ENCODE results near the gene BRD3OS. TPM values are rescaled to one million over a fixed set of nuclear protein-coding genes. Genes with fewer than 3 reads are reported as not detected.

The BRD3OS gene
- total and polyA plus RNA-seq, 2 experiments from 2014 or later = 18.6 to 32.3 TPM

DNA sequence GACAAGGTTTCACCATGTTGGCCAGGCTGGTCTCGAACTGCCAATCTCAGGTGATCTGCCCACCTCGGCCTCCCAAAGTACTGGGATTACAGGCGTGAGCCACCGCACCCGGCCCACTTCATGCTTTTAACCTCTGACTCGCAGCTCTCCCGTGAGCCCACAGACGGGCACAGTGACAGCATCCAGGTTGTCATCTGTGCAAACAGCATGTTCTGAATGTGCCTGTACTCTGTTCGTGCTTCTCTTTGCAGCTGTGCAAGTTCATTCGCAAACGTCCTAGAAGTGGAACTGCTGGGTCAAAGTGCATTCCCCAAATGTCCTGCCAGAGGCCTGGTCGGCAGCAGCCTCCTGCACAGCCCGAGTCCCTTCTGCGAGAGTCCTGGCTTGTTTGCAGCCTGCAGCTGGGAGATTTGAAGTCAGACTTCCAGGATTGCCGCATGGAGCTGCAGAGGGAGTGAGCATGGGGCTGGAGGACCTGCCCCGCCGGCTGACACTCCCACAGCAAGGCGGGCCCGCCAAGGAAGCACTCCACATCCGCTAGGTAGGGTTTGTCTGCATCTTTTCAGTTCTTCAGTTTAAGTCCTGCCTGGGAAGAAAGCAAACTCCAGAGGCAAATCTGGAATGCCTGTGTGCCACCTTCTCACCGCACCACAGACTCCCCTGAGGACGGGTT is 3.4 kb downstream of the BRD3OS start:
- TF ChIP-seq, protein P1, sequence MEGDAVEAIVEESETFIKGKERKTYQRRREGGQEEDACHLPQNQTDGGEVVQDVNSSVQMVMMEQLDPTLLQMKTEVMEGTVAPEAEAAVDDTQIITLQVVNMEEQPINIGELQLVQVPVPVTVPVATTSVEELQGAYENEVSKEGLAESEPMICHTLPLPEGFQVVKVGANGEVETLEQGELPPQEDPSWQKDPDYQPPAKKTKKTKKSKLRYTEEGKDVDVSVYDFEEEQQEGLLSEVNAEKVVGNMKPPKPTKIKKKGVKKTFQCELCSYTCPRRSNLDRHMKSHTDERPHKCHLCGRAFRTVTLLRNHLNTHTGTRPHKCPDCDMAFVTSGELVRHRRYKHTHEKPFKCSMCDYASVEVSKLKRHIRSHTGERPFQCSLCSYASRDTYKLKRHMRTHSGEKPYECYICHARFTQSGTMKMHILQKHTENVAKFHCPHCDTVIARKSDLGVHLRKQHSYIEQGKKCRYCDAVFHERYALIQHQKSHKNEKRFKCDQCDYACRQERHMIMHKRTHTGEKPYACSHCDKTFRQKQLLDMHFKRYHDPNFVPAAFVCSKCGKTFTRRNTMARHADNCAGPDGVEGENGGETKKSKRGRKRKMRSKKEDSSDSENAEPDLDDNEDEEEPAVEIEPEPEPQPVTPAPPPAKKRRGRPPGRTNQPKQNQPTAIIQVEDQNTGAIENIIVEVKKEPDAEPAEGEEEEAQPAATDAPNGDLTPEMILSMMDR (IDR thresholded peaks at IDR 0.05; ENCODE audit: low read depth, low read length) = no peak
- Histone ChIP-seq H3K27ac (peak overlapping the region; percentile 48), H3K4me1 (ENCODE audit: low read depth) (no peaks in the 10 kb centered on the region), H3K36me3 (peaks cover 18% of the 10 kb centered on the region), H3K27me3 (no peaks in the 10 kb centered on the region), H3K4me3 (no peak overlapping the region), H3K9me3 (ENCODE audit: low read depth) (no peaks in the 10 kb centered on the region)
- DNase-seq (ENCODE audit: low read depth in 1 of 2, low spot score in 1 of 2) = no peak

DNA sequence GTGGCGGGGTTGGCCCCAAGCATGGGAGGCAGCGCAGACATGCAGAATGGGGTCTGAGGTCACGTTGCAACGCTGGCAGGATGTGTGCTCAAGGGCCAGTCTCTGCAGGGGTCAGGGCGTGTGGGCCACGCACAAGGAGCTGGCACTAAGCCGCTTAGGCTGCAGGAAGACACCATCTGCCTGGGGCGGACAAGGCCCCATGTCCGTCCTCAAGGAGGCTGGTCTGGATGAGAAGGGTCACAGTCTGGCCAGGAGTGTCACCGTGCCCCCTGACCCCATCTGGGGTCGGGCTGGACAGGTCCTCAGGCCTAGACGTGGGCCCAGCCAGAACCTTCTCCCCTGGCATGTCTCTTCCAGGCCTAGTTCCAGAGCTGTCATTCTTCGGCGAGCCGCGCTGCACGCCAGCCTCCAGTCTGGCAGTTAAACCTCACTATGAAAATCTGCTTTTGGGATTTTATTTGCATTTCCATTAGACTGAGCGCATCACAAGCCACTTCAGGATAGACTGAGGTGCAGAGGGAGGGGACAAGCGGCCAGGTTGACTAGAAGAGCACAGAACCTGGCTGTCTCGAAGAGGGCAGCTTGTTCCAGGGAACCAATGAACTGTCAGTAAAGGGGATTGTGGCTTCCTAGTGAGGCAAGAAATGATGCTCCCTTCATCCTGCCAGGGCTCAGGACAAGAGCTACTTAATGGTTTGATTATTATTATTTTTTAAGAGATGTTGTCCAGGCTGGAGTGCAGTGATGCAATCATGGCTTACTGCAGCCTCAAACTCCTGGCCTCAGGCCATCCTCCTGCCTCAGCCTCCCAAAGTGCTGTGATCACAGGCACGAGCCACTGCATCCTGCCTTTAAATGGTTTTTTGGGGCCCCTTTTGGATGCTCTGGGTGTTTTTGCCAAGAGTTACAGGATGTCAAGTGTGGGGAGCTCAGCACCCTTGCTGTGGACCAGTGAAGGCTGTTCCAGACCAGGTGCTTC is 4.3 kb downstream of the BRD3OS start:
- TF ChIP-seq, protein P1 (IDR thresholded peaks at IDR 0.05; ENCODE audit: low read depth, low read length) = no peak
- H3K9me3 ChIP-seq (ENCODE audit: low read depth) = no peaks in the 10 kb centered on the region
- H3K4me3 ChIP-seq = no peak overlapping the region
- peaks cover 22% of the 10 kb centered on the region for H3K36me3 ChIP-seq
- H3K4me1 ChIP-seq (ENCODE audit: low read depth) = no peaks in the 10 kb centered on the region
- peak overlapping the region; percentile 48 for H3K27ac ChIP-seq
- no peak for DNase-seq (ENCODE audit: low read depth in 1 of 2, low spot score in 1 of 2)
- no peaks in the 10 kb centered on the region for H3K27me3 ChIP-seq

DNA sequence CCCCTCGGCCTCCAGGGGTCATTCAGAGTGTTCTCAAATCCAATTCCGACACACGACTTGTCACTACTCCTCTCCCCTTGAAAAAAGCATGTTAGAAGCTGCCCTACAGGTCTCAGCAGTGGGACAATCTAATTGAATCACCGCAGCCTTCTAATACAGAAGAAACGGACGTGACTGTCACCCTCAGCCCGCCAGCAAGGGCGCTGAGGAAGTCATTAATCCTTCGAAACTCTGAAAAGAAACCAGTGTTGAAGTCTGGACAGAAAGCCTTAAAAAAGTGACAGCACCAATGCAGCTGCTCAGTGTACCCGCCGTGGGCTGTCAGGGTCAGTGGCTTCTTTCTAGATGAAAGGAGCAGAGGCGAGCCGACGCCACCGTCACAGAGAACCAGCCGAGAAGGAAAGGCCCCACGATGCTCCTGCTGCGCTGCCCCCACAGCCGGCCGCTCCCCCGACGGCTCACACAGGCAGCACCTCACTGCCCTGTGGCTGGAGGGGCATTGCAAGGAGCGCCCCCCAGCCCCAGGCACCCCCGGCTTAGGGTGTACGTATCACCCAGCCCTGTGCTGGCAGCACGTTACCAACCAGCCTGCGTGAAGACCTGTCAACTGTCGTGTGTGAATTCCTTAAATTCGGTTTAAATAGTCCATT is 5.7 kb downstream of the BRD3OS start:
- Histone ChIP-seq H3K4me3 (no peak overlapping the region), H3K36me3 (peaks cover 36% of the 10 kb centered on the region), H3K9me3 (ENCODE audit: low read depth) (no peaks in the 10 kb centered on the region), H3K4me1 (ENCODE audit: low read depth) (no peaks in the 10 kb centered on the region), H3K27ac (no peak overlapping the region), H3K27me3 (no peaks in the 10 kb centered on the region)
- DNase-seq (ENCODE audit: low read depth in 1 of 2, low spot score in 1 of 2) = no peak
- TF ChIP-seq, protein P1 (IDR thresholded peaks at IDR 0.05; ENCODE audit: low read depth, low read length) = no peak

DNA sequence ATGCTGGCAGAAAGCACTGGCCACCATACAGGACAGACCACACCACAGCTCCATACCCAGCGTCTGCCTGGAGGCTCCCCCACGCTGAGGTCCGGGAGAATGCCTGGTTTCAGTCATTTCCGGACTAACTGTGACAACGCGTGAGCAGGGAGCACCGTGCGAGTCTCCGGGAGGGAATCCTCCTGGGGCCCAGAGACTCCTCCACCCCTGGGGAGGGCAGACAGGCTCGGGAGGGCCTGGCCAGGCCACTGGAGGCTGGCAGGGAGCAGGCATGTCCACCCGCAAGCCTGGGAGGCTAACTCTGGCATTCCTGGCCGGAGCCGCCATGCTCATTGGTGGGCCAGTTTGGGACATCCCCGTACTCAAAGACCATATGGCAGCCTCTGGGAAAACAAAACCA is 6.5 kb downstream of the BRD3OS start:
- no peak for DNase-seq (ENCODE audit: low read depth in 1 of 2, low spot score in 1 of 2)
- Histone ChIP-seq H3K9me3 (ENCODE audit: low read depth) (no peaks in the 10 kb centered on the region), H3K27me3 (no peaks in the 10 kb centered on the region), H3K27ac (no peak overlapping the region), H3K4me3 (no peak overlapping the region), H3K4me1 (ENCODE audit: low read depth) (no peaks in the 10 kb centered on the region), H3K36me3 (peaks cover 43% of the 10 kb centered on the region)
- TF ChIP-seq, protein P1 (IDR thresholded peaks at IDR 0.05; ENCODE audit: low read depth, low read length) = no peak

DNA sequence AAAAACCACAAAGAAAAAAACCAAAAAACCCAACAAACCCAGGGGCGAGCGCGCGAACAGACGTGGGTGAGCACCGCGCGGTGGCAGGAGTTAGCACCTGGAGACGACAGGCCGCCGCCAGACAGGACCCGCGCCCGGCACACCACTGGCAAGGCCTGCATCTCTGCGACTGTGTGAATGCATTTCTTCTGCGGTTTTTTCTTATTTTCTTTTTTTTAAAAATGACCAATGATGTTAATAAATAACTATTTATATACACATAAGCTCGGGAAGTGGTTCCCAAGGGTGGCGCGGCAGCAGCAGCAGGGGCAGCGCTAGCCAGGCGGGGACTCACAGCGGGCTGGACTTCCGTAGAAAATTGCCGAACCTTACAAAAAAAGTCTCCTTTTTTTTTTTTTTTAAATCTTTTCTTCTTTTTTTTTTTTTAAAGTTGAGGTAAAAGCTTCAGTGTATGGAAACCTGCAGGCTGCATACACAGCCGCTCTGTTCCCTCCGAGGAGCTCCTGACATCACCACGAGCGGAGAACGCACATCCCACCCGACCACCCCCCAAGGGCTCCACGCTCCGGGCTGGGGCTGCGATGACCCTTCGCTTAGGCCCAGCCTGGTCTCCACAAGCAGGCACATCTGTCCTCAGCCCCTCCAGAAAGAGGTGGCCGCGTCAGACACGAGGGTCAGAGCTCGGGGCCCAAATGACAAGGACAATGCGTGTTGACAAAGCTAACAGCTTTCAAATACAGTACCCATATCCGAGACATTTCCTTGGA is 7.4 kb downstream of the BRD3OS start:
- no peak for DNase-seq (ENCODE audit: low read depth in 1 of 2, low spot score in 1 of 2)
- Histone ChIP-seq H3K27me3 (no peaks in the 10 kb centered on the region), H3K9me3 (ENCODE audit: low read depth) (no peaks in the 10 kb centered on the region), H3K27ac (no peak overlapping the region), H3K4me3 (no peak overlapping the region), H3K4me1 (ENCODE audit: low read depth) (no peaks in the 10 kb centered on the region), H3K36me3 (peaks cover 43% of the 10 kb centered on the region)
- TF ChIP-seq, protein P1 (IDR thresholded peaks at IDR 0.05; ENCODE audit: low read depth, low read length) = no peak
